SKM-1 (cell line): ENCODE data around the gene MCF2L.

ENCODE experiments used
- DNase-seq: peaks from one replicate; lab custom pipeline; 2025; ENCODE audit not compliant: unreplicated experiment; lab: John Stamatoyannopoulos, UW

MCF2L gene

DNA sequence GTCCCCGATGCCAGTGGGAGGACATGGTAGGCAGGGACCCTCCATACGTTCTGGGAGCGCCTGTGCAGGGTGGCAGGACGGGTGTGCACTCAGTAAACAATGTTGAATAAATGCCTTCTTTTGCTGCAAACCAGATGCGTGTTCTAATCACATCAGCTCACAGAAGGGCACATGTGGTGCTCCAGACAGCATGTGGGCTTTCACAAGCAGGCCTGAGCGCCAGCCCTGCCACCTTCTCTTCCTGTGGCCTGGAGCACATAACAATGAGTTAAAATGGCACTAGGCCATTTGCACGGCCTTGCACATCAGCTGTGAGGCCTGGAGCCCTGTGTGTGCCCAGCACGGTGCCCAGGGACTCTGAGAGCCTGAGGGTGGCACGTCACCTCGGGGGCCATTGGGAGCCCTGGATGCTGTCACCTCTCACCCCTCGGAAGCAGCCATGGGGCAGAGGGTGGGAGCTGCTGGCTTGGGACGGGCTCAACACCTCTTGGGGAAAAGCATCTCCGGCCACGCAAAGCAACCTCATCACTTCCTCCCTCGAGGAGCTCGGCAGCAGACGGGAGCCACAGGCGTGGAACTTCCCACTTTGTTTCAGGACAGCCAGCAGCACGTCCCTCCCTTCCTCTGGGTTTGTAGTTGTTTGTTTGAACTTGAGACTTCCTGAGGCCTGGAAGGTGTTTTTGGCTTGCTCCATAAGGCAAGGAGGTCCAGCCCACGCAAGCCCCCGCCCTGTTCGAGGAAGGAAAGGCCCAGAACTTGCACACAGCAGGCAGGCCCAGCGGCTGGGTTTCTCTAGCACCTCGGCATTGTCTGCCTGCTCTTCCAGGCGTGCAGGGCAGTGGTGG lies 9.8 kb downstream of the MCF2L start:
- no peak for DNase-seq

DNA sequence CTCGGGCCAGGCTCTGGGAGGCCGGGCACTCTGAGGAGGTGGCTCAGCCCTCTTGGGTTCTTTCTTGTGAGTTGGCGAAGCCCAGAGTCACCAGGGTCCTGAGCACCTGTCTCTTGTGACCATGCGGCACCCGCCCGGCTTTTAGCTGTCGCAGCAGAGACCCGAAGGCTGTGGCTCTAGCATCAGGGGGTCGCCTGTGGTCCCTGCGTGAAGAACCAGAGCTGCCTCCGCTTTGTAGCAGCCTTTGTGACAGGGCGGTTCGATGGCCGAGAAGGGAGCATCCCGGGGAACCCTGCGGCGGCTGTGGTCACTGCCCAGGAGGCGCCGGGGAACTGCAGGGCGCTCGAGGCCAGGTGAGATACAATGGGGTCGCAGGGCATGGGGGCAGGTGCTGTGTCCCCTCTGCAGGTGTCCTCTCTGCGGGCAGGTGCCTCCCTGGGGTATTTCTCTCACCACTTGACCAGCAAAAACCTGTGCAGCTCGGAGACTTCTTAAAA lies 10.4 kb downstream of the MCF2L start:
- no peak for DNase-seq

- DNase-seq: no peak
Measured at GRCh38 chr13:112980434-112980833, 11.4 kb downstream of the MCF2L start.

DNA sequence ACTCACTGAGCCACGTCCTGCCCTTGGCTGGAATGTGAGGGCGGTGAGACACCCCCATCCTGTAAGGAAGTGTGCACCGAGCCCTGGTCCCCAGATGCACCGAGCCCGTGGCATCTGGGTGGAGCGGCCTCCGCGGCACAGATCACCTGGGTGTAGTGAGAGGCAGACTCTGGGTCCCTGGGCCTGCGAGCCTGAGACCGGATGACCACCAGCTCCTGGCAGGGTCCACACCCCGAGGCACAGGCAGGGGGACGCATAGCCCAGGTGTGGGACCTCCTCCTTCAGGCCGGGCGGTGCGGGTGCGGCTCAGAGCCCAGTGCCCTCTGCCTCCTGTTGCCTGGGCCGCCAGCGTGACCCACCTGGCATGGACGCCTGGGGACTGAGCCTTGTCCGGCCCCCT lies 12.4 kb downstream of the MCF2L start:
- no peak for DNase-seq

- DNase-seq: no peak
Measured at GRCh38 chr13:112982281-112983041, 13.4 kb downstream of the MCF2L start.

DNA sequence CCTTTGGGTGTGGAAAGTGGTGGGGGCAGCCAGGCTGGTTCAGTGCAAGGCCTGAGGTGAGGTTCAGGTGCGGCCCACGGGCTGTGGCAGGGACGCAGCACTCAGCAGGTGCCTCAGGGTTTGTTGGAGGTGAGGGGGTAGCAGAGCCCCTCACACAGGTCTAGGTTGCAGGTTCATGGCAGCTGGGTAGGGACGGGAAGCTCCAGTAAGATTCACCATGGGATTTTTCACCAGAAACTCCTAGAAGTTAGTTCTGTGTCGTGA lies 14.0 kb downstream of the MCF2L start:
- no peak for DNase-seq

DNA sequence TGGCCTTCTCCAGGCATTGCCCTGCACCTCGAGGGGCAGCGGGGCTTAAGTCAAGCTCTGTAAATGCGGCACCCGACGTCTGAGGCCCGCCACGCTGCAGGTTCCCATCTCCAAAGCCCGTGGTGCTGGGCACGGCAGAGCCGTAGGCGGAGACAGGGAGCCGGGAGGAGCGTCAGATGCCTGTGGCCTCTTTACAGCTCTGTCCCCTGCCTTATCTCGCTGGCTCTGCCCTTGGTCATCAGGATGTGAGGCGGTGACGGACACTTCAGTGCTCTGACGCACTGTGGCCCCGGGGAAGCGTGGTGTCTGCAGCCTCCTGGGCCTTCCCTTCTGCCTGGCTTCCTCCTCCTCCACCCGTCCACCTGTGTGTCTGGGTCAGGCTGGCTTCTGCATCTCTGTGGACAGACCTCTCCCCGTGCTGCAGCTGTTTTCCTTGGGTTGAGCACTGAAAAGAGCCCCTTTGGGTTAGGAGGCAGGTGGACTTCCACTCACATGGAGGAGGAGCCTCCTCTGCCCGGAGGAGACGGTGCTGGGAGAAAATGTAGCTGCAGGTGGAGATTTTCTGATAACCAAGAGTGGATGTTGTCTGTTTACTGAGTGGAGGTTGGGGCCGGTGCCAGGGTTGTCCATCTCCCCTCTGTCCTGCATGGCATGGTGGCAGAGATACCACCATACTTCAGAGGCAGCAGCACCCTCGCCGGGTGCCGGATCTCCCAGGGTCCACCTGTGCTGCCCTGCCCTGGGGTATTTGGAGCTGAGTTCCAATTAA lies 14.6 kb downstream of the MCF2L start:
- DNase-seq: no peak

GRCh38 chr13:112984501-112984900 lies 15.5 kb downstream of the MCF2L start:
- DNase-seq: no peak

DNA sequence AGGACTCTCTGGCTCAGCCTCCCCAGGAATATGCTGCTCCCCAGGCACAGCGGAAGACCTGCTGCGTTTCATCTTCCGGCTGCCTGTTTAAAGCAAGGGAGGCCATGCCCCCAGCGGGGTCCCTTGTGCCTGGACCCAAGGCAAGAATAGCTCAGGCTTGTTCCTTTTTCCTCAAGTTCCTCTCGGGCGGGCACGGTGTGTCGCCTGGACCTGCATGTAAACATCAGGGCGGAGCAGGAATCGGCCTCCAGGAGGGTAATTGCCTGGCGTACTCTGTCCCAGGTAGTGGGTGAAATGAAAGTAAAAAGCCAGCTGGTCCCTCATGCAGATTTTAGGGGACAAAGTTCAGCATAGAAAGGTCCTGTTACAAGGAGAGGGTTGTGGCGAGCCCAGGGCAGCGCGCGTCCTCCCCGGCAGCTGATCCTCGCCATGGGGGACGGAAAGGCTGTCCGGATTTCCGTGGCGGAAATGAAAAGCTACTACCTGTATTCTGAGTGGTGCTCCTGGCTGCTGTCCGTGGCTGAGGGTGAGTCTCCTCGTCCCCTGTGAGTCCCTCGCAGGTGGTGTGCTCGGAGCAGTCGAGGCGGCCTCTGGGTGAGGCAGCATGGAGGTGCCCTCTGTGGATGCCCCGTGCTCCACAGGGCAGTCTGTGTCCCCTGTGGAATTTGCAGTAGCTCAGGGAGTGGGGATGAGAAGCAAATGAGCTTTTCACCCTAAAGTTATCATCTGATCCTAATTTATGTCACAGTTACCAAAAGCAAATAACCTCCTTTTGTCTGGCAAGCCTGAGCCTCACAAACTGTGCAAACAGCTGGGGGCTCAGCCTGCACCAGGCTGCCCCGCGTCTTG lies 16.2 kb downstream of the MCF2L start:
- no peak for DNase-seq

DNA sequence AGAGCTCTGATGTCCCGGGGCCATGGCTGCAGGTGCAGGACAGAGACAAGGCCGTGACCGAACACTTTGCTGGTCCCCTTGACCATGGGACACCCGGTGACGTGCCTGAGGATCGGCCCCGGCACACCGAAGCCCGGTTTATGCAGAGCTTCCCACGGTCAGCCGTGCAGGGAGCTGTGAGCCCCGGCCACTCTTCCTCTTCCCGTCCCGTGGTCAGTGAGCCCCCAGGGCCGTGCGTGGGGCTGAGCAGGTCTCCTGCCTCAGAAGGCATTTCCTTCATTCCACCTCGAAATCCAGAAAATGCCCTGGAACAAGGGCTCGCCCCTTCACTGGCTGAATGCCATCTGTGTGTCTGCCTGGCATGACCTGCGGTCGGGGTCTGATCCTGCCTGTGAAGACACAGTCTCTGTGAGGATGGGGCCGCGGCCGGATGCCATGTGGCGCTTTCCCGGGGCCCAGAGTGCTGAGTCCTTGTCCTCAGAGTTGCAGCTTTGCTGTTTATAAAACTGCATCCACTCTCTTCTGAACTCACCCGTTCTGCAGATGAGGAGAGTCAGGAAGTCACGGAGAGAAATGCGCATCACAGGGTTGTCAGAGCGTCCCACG lies 16.9 kb downstream of the MCF2L start:
- DNase-seq: no peak

DNA sequence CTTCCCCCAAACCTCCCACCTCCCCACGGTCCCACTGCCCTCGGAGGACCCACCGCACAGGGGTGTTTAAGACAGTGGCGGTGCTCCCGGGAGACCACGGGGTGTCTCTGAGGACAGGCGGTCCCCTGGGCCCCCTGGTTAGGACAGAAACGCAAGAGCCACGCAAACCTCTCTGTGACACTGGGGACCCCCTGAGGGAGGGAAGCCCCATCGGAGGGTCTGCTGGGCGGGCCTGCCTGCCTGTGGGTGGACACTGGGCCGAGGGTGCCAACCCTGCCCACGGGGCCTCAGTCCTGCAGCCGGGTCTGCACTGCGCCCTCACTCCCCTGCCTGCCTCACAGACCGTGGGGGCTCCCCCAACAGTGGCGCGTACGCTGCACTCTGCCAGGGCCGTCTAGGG lies 17.5 kb downstream of the MCF2L start:
- DNase-seq: no peak

DNA sequence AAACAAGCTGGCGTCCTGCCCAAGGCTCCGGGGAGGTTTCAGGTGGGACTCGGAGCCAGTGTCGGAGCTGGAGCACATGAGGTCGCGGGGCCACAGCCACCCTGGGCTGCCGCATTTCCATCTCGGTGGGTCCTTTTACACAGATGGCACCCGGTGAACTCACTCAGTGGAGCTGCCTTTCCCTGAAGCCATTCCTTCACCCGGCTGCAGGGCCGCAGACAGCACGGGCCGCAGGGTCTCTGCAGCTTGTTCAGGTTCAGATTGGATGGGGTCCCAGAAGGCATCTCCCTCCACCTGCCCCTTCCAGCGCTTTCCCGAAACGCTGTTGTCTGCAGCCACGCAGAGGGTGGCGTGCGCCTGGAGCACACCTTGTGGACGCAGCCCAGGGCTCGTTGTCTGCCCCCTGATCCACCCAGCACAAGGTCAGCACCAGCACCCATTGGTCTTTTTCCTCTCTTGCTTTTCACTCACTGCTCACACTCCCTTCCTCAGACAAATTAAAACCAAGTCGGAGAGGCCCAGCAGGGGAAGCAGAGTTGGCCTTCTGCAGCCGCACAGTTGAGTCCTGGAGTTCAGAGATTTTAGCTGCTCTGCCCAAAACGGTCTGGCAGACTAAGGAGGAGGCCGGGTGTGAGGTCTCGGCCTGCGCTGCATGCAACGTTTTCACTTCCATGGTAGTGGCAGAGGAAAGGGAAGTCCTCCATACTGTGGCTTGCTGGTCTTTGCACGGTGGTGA lies 18.1 kb downstream of the MCF2L start:
- no peak for DNase-seq

DNA sequence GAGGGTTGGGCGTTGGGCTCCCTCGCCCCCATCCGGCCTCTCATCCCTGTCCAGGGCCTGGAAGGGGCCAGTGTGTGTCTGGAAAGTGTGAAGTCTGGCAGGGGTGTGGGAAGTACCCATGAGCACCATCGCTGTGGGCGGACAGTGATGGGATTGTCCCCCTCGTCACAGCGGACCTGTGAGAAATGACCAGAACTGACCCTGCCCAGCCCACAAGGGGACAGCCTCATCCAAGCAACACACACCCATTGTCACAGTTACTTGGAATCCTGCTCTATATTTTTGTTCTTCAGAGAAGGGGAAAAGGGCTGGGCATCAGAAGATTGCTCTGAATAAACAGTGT lies 18.6 kb downstream of the MCF2L start:
- DNase-seq: no peak

GRCh38 chr13:112990783-112991182 lies 21.8 kb downstream of the MCF2L start:
- no peak for DNase-seq

GRCh38 chr13:112991609-112992008 lies 22.6 kb downstream of the MCF2L start:
- no peak for DNase-seq

- DNase-seq: no peak
Measured at GRCh38 chr13:112992931-112993680, 24.1 kb downstream of the MCF2L start.

DNA sequence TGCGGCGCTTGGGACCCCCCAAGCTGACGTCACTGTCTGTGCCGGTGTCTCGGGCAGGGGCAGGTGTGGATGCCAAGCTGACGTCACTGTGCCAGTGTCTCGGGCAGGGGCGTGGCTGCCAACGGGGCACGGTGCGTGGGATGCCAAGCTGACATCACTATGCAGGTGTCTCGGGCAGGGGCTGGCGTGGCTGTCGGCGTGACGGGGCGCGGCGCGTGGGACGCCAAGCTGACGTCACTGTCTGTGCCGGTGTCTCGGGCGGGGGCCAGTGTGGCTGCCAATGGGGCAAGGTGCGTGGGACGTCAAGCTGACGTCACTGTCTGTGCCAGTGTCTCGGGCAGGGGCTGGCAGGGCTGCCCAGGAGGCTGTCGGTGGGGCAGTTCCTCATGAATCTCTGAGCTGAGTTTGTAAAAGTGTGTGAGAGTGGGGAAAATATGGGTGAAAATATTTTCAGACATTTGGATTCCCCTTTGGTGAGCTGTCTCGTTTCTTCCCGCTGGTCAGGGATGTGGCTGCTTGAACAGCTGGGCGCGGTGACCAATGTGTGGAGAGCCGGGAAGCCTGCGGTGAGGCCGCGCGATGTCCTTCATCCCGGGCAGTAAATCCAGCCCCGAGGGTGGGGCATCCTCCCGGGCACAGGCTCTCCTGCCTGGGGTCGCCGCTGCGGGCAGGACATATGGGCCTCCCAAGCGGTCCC lies 25.2 kb downstream of the MCF2L start:
- no peak for DNase-seq

DNA sequence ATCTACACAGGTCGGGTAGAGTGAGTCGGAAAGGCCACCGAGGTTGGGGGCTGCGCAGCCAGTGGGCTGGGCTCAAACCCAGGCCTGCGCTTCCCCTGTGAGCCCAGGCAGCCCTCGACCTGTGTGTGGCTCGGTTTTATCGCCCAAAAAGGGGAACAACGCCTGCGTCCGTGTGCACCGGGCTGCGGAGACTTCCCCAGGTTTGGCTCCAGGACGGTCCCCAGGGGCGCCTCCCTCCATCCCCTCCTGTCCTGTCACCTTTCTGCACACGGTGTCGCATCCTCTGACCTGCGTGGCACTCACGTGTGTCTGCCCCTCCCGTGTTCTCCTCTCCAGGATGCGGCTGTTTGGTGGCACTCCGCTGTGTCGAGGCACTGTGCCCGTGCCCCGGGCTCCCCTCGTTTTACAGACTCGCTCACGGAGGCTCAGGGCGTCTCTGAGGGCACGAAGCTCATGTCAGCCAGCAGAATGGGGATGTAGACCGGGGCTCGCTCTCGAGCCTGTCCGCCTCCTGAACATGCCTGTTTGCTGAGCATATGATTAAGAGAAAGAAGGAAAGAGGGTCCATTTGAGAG lies 25.9 kb downstream of the MCF2L start:
- DNase-seq: no peak
